ENCODE measurements around the gene DMRTC1.
"Not testable (repeated sequence)": the region's sequence is repeated elsewhere in the genome, so short reads cannot be mapped to it uniquely, and the experiment has no call there.

DMRTC1 gene

GRCh38 chrX:72943035-72943818, 410 bp downstream of the DMRTC1 start:
- not testable (repeated sequence) for H2BK15ac ChIP-seq (replicated peaks; ENCODE audit: low read depth); H4K8ac ChIP-seq (ENCODE audit: low read depth, low read length); H3K18ac ChIP-seq (ENCODE audit: low read length); DNase-seq; H3K4ac ChIP-seq (ENCODE audit: low read depth, low read length); H3K9ac ChIP-seq (ENCODE audit: low read length); H3K4me1 ChIP-seq (ENCODE audit: control insufficient read depth, low read depth, low read length); H4K5ac ChIP-seq (ENCODE audit: low read length); H3K4me3 ChIP-seq (ENCODE audit: low read length); H3K36me3 ChIP-seq (ENCODE audit: control insufficient read depth, insufficient read depth, low read length); H2BK120ac ChIP-seq (ENCODE audit: low read depth, low read length); H3K79me2 ChIP-seq (ENCODE audit: control insufficient read depth, insufficient read depth, low read length); H3K27ac ChIP-seq (ENCODE audit: low read depth, low read length); H2BK5ac ChIP-seq (ENCODE audit: low read length); H2AK5ac ChIP-seq (ENCODE audit: low read length); H3K23ac ChIP-seq (ENCODE audit: low read length); H3K27me3 ChIP-seq (ENCODE audit: insufficient read depth, low read length, poor library complexity); H3K79me1 ChIP-seq (ENCODE audit: low read length); H3K4me2 ChIP-seq (ENCODE audit: low read length); H3K56ac ChIP-seq (ENCODE audit: low read length)
- WGBS (ENCODE audit: extremely low coverage, insufficient coverage, low lambda C conversion rate), result no CpG with 5 or more reads among the region's 44 CpGs

GRCh38 chrX:72942272-72942671, 1.4 kb downstream of the DMRTC1 start:
- not testable (repeated sequence) for H3K79me1 ChIP-seq (ENCODE audit: low read length); H3K9ac ChIP-seq (ENCODE audit: low read length); H2AK5ac ChIP-seq (ENCODE audit: low read length); H3K56ac ChIP-seq (ENCODE audit: low read length); H2BK120ac ChIP-seq (ENCODE audit: low read depth, low read length); H3K27ac ChIP-seq (ENCODE audit: low read depth, low read length); H3K23ac ChIP-seq (ENCODE audit: low read length); H4K5ac ChIP-seq (ENCODE audit: low read length); DNase-seq; H3K18ac ChIP-seq (ENCODE audit: low read length); H4K8ac ChIP-seq (ENCODE audit: low read depth, low read length); H3K79me2 ChIP-seq (ENCODE audit: control insufficient read depth, insufficient read depth, low read length); H3K4ac ChIP-seq (ENCODE audit: low read depth, low read length); H3K4me2 ChIP-seq (ENCODE audit: low read length); H3K4me1 ChIP-seq (ENCODE audit: control insufficient read depth, low read depth, low read length); H2BK15ac ChIP-seq (replicated peaks; ENCODE audit: low read depth); H3K27me3 ChIP-seq (ENCODE audit: insufficient read depth, low read length, poor library complexity); H3K4me3 ChIP-seq (ENCODE audit: low read length); H3K36me3 ChIP-seq (ENCODE audit: control insufficient read depth, insufficient read depth, low read length); H2BK5ac ChIP-seq (ENCODE audit: low read length)
- no CpG with 5 or more reads among the region's 6 CpGs for WGBS (ENCODE audit: extremely low coverage, insufficient coverage, low lambda C conversion rate)

- DNase-seq; H2BK5ac ChIP-seq (ENCODE audit: low read length); H3K27ac ChIP-seq (ENCODE audit: low read depth, low read length); H3K9ac ChIP-seq (ENCODE audit: low read length); H2BK15ac ChIP-seq (replicated peaks; ENCODE audit: low read depth); H4K5ac ChIP-seq (ENCODE audit: low read length); H3K56ac ChIP-seq (ENCODE audit: low read length); H3K4me3 ChIP-seq (ENCODE audit: low read length); H3K18ac ChIP-seq (ENCODE audit: low read length); H4K8ac ChIP-seq (ENCODE audit: low read depth, low read length); H3K4me1 ChIP-seq (ENCODE audit: control insufficient read depth, low read depth, low read length); H2AK5ac ChIP-seq (ENCODE audit: low read length); H3K27me3 ChIP-seq (ENCODE audit: insufficient read depth, low read length, poor library complexity); H3K36me3 ChIP-seq (ENCODE audit: control insufficient read depth, insufficient read depth, low read length); H3K4me2 ChIP-seq (ENCODE audit: low read length); H3K79me1 ChIP-seq (ENCODE audit: low read length); H2BK120ac ChIP-seq (ENCODE audit: low read depth, low read length); H3K79me2 ChIP-seq (ENCODE audit: control insufficient read depth, insufficient read depth, low read length); H3K4ac ChIP-seq (ENCODE audit: low read depth, low read length); H3K23ac ChIP-seq (ENCODE audit: low read length): not testable (repeated sequence)
- no CpG with 5 or more reads among the region's 15 CpGs for WGBS (ENCODE audit: extremely low coverage, insufficient coverage, low lambda C conversion rate)
Measured at GRCh38 chrX:72937906-72938305, 5.7 kb downstream of the DMRTC1 start, which contains the start of gene FAM236A. TSS of gene FAM236A (plus strand) at chrX:72938206. CDS start at chrX:72938263, 57 bp downstream.

GRCh38 chrX:72936882-72937455, 6.7 kb downstream of the DMRTC1 start:
- not testable (repeated sequence) for H3K9ac ChIP-seq (ENCODE audit: low read length); H4K8ac ChIP-seq (ENCODE audit: low read depth, low read length); H2BK5ac ChIP-seq (ENCODE audit: low read length); H3K4ac ChIP-seq (ENCODE audit: low read depth, low read length); H3K4me1 ChIP-seq (ENCODE audit: control insufficient read depth, low read depth, low read length); H2AK5ac ChIP-seq (ENCODE audit: low read length); DNase-seq; H3K23ac ChIP-seq (ENCODE audit: low read length); H3K18ac ChIP-seq (ENCODE audit: low read length); H3K27me3 ChIP-seq (ENCODE audit: insufficient read depth, low read length, poor library complexity); H3K79me1 ChIP-seq (ENCODE audit: low read length); H3K36me3 ChIP-seq (ENCODE audit: control insufficient read depth, insufficient read depth, low read length); H2BK15ac ChIP-seq (replicated peaks; ENCODE audit: low read depth); H2BK120ac ChIP-seq (ENCODE audit: low read depth, low read length); H3K27ac ChIP-seq (ENCODE audit: low read depth, low read length); H3K4me2 ChIP-seq (ENCODE audit: low read length); H3K4me3 ChIP-seq (ENCODE audit: low read length); H3K56ac ChIP-seq (ENCODE audit: low read length); H3K79me2 ChIP-seq (ENCODE audit: control insufficient read depth, insufficient read depth, low read length); H4K5ac ChIP-seq (ENCODE audit: low read length)
- WGBS (ENCODE audit: extremely low coverage, insufficient coverage, low lambda C conversion rate), result no CpG with 5 or more reads among the region's 8 CpGs

GRCh38 chrX:72936455-72936854, 7.2 kb downstream of the DMRTC1 start:
- not testable (repeated sequence) for H4K5ac ChIP-seq (ENCODE audit: low read length); H3K4ac ChIP-seq (ENCODE audit: low read depth, low read length); H2BK5ac ChIP-seq (ENCODE audit: low read length); H2AK5ac ChIP-seq (ENCODE audit: low read length); H3K23ac ChIP-seq (ENCODE audit: low read length); H3K27me3 ChIP-seq (ENCODE audit: insufficient read depth, low read length, poor library complexity); H3K27ac ChIP-seq (ENCODE audit: low read depth, low read length); H3K79me2 ChIP-seq (ENCODE audit: control insufficient read depth, insufficient read depth, low read length); H3K36me3 ChIP-seq (ENCODE audit: control insufficient read depth, insufficient read depth, low read length); H3K4me2 ChIP-seq (ENCODE audit: low read length); DNase-seq; H3K4me1 ChIP-seq (ENCODE audit: control insufficient read depth, low read depth, low read length); H2BK120ac ChIP-seq (ENCODE audit: low read depth, low read length); H3K4me3 ChIP-seq (ENCODE audit: low read length); H3K79me1 ChIP-seq (ENCODE audit: low read length); H3K9ac ChIP-seq (ENCODE audit: low read length); H2BK15ac ChIP-seq (replicated peaks; ENCODE audit: low read depth); H4K8ac ChIP-seq (ENCODE audit: low read depth, low read length); H3K18ac ChIP-seq (ENCODE audit: low read length); H3K56ac ChIP-seq (ENCODE audit: low read length)
- no CpG with 5 or more reads among the region's 7 CpGs for WGBS (ENCODE audit: extremely low coverage, insufficient coverage, low lambda C conversion rate)

Measured in mesendoderm (in vitro differentiated cells).